HCT116 (cell line): ENCODE measurements around the gene OARD1. TPM values are rescaled to one million over a fixed set of nuclear protein-coding genes. Genes with fewer than 3 reads are reported as not detected.

ENCODE experiments used
- ATAC-seq: fragments of 200-7000 bp; cut with Tn5 transposase; 2 replicates; pipeline ENCODE4 v1.9.1; 2020; ENCODE audit warnings: mild to moderate bottlenecking, moderate library complexity
- BruUV-seq: library from RNA; stranded (reverse); fragments of 400-500 nt; replicated peaks from 2 replicates; lab custom pipeline; 2021; lab: Mats Ljungman, UMichigan
- CTCF ChIA-PET: fragments of 300-600 bp; sonication (Branson Sonifier 250); formaldehyde crosslinking; loops from one replicate; lab custom pipeline; 2021; ENCODE audit warnings: antibody characterized with exemption; lab: Charles Lee
- POLR2A ChIA-PET: fragments of 300-600, 350-600 bp; sonication (Branson Sonifier 250); formaldehyde crosslinking; loops from one replicate; lab custom pipeline; 2021; ENCODE audit warnings: antibody characterized with exemption; lab: Charles Lee
- RAD21 ChIA-PET, 2 experiments: fragments of 300-600 bp; sonication (Branson Sonifier 250); formaldehyde crosslinking; loops; one replicate each; lab custom pipeline; 2023; ENCODE audit warnings: low total read pairs in 2 of 2; ENCODE audit not compliant: uncharacterized antibody in 2 of 2, unreplicated experiment in 2 of 2, low non-redundant PET in 1 of 2; lab: Charles Lee
- DNase-seq: peaks from one replicate; pipeline ENCODE4 v3.0.0-alpha.2; 2010; ENCODE audit warnings: low read depth, low spot score
- H2AFZ ChIP-seq: fragments of 200-600 bp; shearing (Covaris generic), sonication (generic); 2 replicates; pipeline ENCODE4 v1.6.1; 2017; ENCODE audit warnings: low read depth, mixed run types, mixed read lengths, antibody characterized with exemption, low read length; ENCODE audit not compliant: poor library complexity, severe bottlenecking
- H3K27ac ChIP-seq: 2 replicates; pipeline ENCODE4 v1.5.1; 2012; ENCODE audit warnings: low read depth, low read length
- H3K27me3 ChIP-seq: fragments of 200-600 bp; sonication (generic); 2 replicates; pipeline ENCODE4 v1.6.1; 2016; ENCODE audit warnings: mixed run types, low read length, mixed read lengths; ENCODE audit not compliant: insufficient read depth
- H3K36me3 ChIP-seq, 2 experiments: fragments of 200-500 bp in 1 of 2; fragments of 200-600 bp in 1 of 2; sonication (Bioruptor generic) in 1 of 2; sonication (generic) in 1 of 2; 2 replicates each; pipeline versions ENCODE4 v1.5.1 to v1.6.1; 2014 to 2016; ENCODE audit warnings: low read length in 2 of 2, inconsistent platforms in 1 of 2, mixed read lengths in 1 of 2, mixed run types in 1 of 2; ENCODE audit not compliant: insufficient read depth in 2 of 2, control insufficient read depth in 1 of 2
- H3K4me1 ChIP-seq, 2 experiments: fragments of 200-600 bp in 1 of 2; sonication (generic) in 1 of 2; 2 replicates each; pipeline versions ENCODE4 v1.5.1 to v1.6.1; 2012 to 2017; ENCODE audit warnings: low read length in 2 of 2, inconsistent platforms in 1 of 2, mild to moderate bottlenecking in 1 of 2, mixed read lengths in 1 of 2, mixed run types in 1 of 2, moderate library complexity in 1 of 2; ENCODE audit not compliant: insufficient read depth in 2 of 2, control insufficient read depth in 1 of 2
- H3K4me2 ChIP-seq: fragments of 200-600 bp; sonication (generic); 2 replicates; pipeline ENCODE4 v1.6.1; 2017; ENCODE audit warnings: mixed run types, low read length, mixed read lengths
- H3K4me3 ChIP-seq, 2 experiments: fragments of 200-600 bp in 1 of 2; sonication (generic) in 1 of 2; replicated peaks in 1 of 2; 2 replicates each; pipeline ENCODE4 v1.5.1; 2011 to 2016; ENCODE audit warnings: low read length in 2 of 2, control low read depth in 1 of 2, low read depth in 1 of 2, mild to moderate bottlenecking in 1 of 2, mixed read lengths in 1 of 2, mixed run types in 1 of 2
- H3K79me2 ChIP-seq: fragments of 200-600 bp; sonication (generic); 2 replicates; pipeline ENCODE4 v1.6.1; 2017; ENCODE audit warnings: mild to moderate bottlenecking, mixed run types, low read length, moderate library complexity, mixed read lengths; ENCODE audit not compliant: insufficient read depth
- H3K9ac ChIP-seq: fragments of 200-600 bp; sonication (generic); 2 replicates; pipeline ENCODE4 v1.6.1; 2016; ENCODE audit warnings: low read length, mixed read lengths
- H3K9me2 ChIP-seq: fragments of 200-600 bp; sonication (generic), shearing (Covaris generic); 2 replicates; pipeline ENCODE4 v1.6.1; 2017; ENCODE audit warnings: mixed run types, mild to moderate bottlenecking, moderate library complexity; ENCODE audit not compliant: insufficient read depth
- H3K9me3 ChIP-seq, 2 experiments: fragments of 200-500 bp in 1 of 2; fragments of 200-600 bp in 1 of 2; sonication (Bioruptor generic) in 1 of 2; sonication (generic) in 1 of 2; 2 replicates each; pipeline ENCODE4 v1.6.1; 2014 to 2017; ENCODE audit warnings: low read length in 2 of 2, mixed read lengths in 2 of 2, inconsistent platforms in 1 of 2, low read depth in 1 of 2, mild to moderate bottlenecking in 1 of 2, mixed run types in 1 of 2, moderate library complexity in 1 of 2; ENCODE audit not compliant: control insufficient read depth in 1 of 2, insufficient read depth in 1 of 2
- H4K20me1 ChIP-seq: fragments of 200-600 bp; sonication (generic), shearing (Covaris generic); 2 replicates; pipeline ENCODE4 v1.6.1; 2017; ENCODE audit warnings: mixed run types, mild to moderate bottlenecking, moderate library complexity; ENCODE audit not compliant: insufficient read depth
- ATF3 ChIP-seq: IDR thresholded peaks from 2 replicates; pipeline ENCODE4 v1.6.1; 2012
- CBX3 ChIP-seq: IDR thresholded peaks from 2 replicates; pipeline ENCODE4 v1.6.1; 2012; ENCODE audit warnings: low read depth
- FOSL1 ChIP-seq: IDR thresholded peaks from 2 replicates; pipeline ENCODE4 v1.6.1; 2012; ENCODE audit warnings: low read depth
- JUND ChIP-seq: IDR thresholded peaks from 2 replicates; pipeline ENCODE4 v1.6.1; 2012
- MAX ChIP-seq: IDR thresholded peaks from 2 replicates; pipeline ENCODE4 v1.6.1; 2012
- POLR2A ChIP-seq: IDR thresholded peaks from 2 replicates; pipeline ENCODE4 v1.7.0; 2011; ENCODE audit warnings: borderline replicate concordance; ENCODE audit not compliant: insufficient read depth, insufficient read length; ENCODE audit errors: extremely low read depth
- POLR2AphosphoS5 ChIP-seq: IDR thresholded peaks from 2 replicates; pipeline ENCODE4 v1.6.1; 2011; ENCODE audit warnings: mild to moderate bottlenecking, low read depth, low read length, moderate library complexity
- SIN3A ChIP-seq: IDR thresholded peaks from 2 replicates; pipeline ENCODE4 v1.6.1; 2012; ENCODE audit warnings: low read depth
- SP1 ChIP-seq: IDR thresholded peaks from 2 replicates; pipeline ENCODE4 v1.6.1; 2012; ENCODE audit warnings: low read depth
- SRF ChIP-seq: IDR thresholded peaks from 2 replicates; pipeline ENCODE4 v1.6.1; 2012; ENCODE audit warnings: low read depth
- ZBTB33 ChIP-seq: IDR thresholded peaks from 2 replicates; pipeline ENCODE4 v1.6.1; 2011; ENCODE audit warnings: mild to moderate bottlenecking, low read length, moderate library complexity; ENCODE audit not compliant: insufficient replicate concordance; ENCODE audit errors: extremely low read depth
- ZNF274 ChIP-seq: fragments of 200-500 bp; sonication (Bioruptor generic); IDR thresholded peaks from 2 replicates; pipeline ENCODE4 v1.6.1; 2014; ENCODE audit warnings: mild to moderate bottlenecking, low read depth, low read length, inconsistent platforms
- intact Hi-C: fragments of 100-400 bp; cut with micrococcal nuclease; formaldehyde crosslinking; loops from 2 replicates; pipeline ENCODE4 v1.10.0; 2022
- total RNA-seq: library from RNA; stranded (reverse); gene quantifications from one replicate; pipeline ENCODE4 v1.2.1, GENCODE V29; 2021; ENCODE audit not compliant: unreplicated experiment

OARD1 gene
- total RNA-seq, 1 experiment from 2014 or later: 28.7 TPM

GRCh38 chr6:41098366-41098765 lies 26.2 kb upstream of the OARD1 start:
- RAD21 ChIA-PET: no interaction called here
- Histone ChIP-seq H3K27me3 (no peaks in the 10 kb centered on the region), H3K4me3 (no peak overlapping the region), H3K36me3 (peaks cover 42 to 61% of the 10 kb centered on the region in 2 experiments), H3K9me2 (no peaks in the 10 kb centered on the region), H2AFZ (no peak overlapping the region), H3K27ac (no peak overlapping the region), H3K4me1 (no peaks in the 10 kb centered on the region), H3K79me2 (no peaks in the 10 kb centered on the region), H4K20me1 (no peaks in the 10 kb centered on the region), H3K9me3 (no peaks in the 10 kb centered on the region), H3K9ac (no peak overlapping the region), H3K4me2 (no peak overlapping the region)
- TF ChIP-seq SRF (no peak), ATF3 (no peak), CBX3 (no peak), POLR2AphosphoS5 (no peak), FOSL1 (no peak), MAX (no peak), SP1 (no peak), ZNF274 (no peak), SIN3A (no peak), POLR2A (no peak), ZBTB33 (no peak), JUND (no peak)
- CTCF ChIA-PET: no interaction called here
- POLR2A ChIA-PET: no interaction called here
- TSS peak; percentile 29 for BruUV-seq
- ATAC-seq (no peak), DNase-seq (no peak)
- intact Hi-C loops: no loop called here
